HFF-Myc (cell line): ENCODE results near the gene NT5M.

Experiments used
- DNase-seq: peaks from one replicate; pipeline ENCODE4 v3.0.0-alpha.2; 2011; ENCODE audit warnings: low read depth; ENCODE audit errors: extremely low read depth
- H3K4me3 ChIP-seq: replicated peaks from 2 replicates; pipeline ENCODE4 v1.5.1; 2011; ENCODE audit warnings: low read depth, mild to moderate bottlenecking, control low read depth, low read length
- CTCF ChIP-seq: IDR thresholded peaks from 2 replicates; pipeline ENCODE4 v1.5.1; 2012; ENCODE audit warnings: mild to moderate bottlenecking, low read depth, low read length, control low read depth; ENCODE audit errors: missing control alignments

NT5M gene

GRCh38 chr17:17347234-17347955 lies 44.2 kb downstream of the NT5M start:
- no peak for DNase-seq
- TF ChIP-seq CTCF = no peak
- H3K4me3 ChIP-seq = no peak overlapping the region

- TF ChIP-seq CTCF = no peak
- no peak overlapping the region for H3K4me3 ChIP-seq
- DNase-seq = no peak
Observed at GRCh38 chr17:17347956-17348871, 45.0 kb downstream of the NT5M start.

GRCh38 chr17:17348872-17349723 lies 45.9 kb downstream of the NT5M start:
- DNase-seq = no peak
- H3K4me3 ChIP-seq = no peak overlapping the region
- no peak for TF ChIP-seq CTCF

DNA sequence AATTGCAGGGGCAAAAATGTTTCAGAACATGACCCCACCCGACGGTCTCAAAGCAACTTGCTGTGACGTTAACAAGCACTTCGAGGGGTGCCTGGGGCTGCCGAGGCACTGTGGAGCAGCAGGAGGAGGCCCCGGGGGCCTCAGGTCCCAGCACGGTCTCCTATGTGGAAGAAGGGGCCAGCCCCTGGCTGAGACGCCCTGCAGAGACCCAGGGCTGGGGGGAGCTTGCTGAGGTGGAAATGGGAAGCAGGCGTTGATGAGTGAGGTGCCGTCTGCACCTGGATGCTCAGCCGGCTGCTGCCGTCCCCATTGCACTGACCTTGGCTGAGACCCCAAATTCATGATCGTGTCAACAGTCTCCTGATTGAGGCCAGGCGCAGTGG lies 46.5 kb downstream of the NT5M start:
- no peak for DNase-seq
- TF ChIP-seq CTCF = no peak
- no peak overlapping the region for H3K4me3 ChIP-seq

- no peak for DNase-seq
- no peak for TF ChIP-seq CTCF
- H3K4me3 ChIP-seq = no peak overlapping the region
Observed at GRCh38 chr17:17350491-17351355, 47.5 kb downstream of the NT5M start.

- no peak for TF ChIP-seq CTCF
- no peak overlapping the region for H3K4me3 ChIP-seq
- no peak for DNase-seq
Observed at GRCh38 chr17:17351356-17351891, 48.3 kb downstream of the NT5M start.
